Fibroblast of upper back skin (primary cell): ENCODE data around the gene PRSS38.

ENCODE experiments used
- DNase-seq: peaks from one replicate; pipeline ENCODE4 v3.0.0-alpha.2; 2013

The PRSS38 gene

DNA sequence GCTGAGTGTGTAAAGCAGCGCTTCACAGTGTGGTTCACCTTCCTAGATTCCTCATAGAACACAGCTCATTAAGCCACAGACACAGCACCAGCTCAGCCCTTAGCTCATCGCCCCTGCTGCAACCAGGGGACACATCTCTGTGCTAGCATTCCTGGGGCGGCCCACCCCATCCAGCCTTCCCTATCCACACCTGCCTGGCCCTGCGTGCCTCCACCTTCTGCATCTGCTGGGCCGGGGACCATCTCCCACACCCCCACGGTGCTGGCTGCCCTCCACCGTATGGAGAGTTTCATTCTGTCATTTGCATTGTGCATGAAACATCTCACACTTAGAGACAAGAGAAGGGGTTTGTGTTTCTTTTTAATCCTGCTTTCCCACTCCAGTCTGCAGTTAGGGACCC, 35.8 kb upstream of the PRSS38 start:
- DNase-seq = no peak

DNA sequence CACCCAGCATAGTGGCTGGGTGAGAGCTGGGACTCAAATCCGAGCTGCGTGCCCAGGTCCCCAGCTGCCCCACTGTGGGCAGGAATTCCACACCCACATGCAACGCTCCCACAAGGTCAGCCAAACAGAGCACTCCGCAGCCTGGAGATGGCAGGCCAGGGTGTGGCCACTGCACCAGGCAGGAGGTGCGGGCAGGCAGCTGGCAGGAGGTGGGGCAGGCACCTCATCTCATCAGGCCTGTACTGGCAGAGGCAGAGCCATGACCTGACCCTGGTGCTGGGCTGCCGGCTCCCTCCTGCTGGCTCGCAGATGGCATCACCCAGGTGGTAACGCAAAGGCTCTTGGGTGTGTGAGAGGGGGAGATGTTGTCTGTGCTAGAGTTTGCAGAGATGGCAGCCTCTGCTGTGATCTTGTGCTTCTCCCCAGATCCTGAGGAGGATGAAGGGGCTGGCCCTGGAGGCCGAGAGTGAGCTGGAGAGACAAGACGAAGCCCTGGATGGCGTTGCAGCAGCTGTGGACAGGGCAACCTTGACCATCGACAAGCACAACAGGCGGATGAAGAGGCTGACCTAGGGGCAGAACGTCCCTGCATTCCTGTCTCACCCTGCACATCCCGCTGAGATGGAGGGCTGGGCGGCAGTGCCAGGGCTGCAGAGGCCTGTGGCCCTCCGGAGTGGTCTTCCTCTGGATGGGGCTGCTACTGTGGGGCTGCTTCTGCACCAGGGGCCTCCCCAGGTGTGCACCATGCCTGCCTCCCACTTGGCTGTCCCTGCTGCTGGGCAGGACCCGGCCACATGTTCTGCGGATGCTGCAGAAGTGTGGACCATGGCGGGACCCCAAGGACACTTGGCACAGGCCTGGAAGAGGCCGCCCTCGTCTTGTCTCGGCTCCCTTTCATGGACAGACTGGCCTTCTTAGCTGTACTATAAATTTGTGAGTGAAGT, 35.1 kb upstream of the PRSS38 start:
- no peak for DNase-seq

DNA sequence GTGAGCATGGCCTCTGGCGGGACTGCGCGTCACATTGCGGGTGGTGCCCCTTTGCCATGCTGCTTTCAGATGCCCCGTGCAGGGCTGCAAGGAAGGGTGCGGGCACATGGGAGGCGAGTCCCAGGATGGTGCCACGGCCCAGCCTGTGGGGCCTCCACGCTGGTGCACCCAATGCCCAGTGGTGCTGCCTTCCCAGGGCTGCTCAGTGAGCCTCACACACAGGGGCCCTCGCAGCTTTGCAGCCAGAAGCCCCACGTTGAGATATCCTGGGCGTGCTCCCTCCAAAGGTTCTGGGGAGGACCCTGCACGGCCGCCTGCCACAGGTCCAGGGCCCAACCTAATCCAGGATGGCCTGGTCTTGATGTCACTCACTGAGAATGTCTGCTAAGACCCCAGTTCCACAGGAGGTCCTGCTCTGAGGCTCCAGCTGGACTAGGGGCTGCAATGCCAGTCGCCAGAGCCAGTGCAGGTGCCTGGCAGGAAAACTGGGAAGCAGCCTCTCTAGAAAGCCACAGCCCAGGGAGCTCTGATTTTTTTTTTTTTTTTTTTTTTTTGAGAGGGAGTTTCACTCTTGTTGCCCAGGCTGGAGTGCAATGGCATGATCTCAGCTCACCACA, 34.1 kb upstream of the PRSS38 start:
- no peak for DNase-seq

DNA sequence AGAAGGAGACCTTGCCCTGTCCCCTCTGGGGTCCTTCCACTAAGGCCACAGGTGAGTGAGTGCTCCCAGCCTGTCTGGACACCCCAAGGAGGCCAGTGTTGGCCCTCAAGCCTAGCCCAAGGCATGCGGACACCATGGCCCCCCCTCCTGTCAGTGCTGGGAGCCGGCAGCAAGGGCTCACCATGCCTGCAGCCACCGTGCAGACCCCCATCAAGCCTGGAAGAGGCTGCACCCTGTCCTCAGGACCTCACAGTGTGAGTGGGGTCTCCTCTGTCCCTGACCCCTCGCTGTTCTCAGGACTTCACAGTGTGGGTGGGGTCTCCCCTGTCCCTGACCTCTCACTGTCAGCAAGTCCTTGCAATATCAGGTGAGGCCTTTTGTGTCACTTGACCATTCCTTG, 33.2 kb upstream of the PRSS38 start:
- DNase-seq = no peak

DNA sequence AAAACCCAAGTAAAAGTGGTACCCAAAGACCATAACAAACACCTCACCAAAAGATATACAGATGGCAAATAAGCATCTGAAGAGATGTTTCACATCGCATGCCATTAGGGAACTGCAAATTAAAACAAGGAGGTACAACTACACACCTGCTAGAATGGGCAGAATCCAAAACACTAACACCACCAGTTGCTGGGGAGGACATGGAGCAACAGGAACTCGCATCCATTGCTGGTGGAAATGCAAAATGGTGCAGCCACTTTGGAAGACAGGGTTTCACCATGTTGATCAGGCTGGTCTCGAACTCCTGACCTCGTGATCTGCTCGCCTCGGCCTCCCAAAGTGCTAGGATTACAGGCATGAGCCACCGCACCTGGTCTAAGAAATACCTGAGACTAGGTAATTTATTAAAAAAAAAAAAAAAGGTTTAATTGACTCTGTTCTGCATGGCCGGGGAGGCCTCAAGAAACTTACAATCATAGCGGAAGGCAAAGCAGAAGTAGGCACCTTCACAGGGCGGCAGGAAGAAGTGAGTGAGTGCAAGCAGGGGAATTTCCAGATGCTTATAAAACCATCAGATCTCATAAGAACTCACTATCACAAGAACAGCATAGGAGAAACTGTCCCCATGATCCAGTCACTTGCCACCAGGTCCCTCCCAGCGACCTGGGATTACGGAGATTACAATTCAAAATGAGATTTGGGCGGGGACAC, 30.2 kb upstream of the PRSS38 start:
- DNase-seq = no peak

DNA sequence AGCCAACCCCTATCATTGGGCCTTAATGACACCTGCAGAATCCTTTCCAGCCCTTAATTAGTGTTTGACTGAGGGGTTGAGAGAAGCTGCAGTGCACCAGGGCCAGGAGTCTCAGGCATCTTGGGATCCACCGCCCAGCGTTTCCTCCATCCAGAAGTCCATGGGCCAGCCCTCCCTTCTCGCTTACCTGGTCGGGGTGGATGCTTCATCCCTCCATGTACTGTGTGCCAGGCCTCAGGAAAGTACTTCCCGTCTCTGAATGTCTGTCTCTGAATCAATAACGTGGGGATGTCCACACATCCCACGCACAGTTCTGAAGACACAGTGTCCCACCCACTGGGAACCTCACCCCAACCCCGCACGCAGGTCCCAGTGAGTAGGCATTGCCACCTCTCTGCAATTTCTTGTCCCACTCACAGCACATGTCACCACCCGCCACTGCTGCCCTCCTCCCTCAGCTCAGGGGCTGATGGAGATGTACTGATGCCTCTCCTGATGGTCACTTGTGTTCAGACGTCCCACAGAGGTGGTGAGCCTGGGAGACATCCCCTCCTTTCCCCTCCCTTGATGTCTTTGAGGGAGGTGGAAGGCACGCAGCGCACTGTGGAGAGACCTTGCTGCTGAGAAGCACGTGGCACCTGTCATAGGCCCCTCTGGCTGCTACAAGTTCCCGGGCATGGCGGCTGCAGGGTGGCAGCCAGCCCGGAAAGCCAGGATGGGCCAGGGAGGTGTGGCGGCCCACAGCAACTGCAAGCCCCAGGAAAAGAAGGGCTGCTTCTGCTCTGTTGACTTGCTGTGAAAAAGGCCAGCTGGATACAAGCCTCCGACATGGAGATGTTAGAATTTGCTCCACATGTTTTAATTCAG, 29.4 kb upstream of the PRSS38 start:
- no peak for DNase-seq

DNA sequence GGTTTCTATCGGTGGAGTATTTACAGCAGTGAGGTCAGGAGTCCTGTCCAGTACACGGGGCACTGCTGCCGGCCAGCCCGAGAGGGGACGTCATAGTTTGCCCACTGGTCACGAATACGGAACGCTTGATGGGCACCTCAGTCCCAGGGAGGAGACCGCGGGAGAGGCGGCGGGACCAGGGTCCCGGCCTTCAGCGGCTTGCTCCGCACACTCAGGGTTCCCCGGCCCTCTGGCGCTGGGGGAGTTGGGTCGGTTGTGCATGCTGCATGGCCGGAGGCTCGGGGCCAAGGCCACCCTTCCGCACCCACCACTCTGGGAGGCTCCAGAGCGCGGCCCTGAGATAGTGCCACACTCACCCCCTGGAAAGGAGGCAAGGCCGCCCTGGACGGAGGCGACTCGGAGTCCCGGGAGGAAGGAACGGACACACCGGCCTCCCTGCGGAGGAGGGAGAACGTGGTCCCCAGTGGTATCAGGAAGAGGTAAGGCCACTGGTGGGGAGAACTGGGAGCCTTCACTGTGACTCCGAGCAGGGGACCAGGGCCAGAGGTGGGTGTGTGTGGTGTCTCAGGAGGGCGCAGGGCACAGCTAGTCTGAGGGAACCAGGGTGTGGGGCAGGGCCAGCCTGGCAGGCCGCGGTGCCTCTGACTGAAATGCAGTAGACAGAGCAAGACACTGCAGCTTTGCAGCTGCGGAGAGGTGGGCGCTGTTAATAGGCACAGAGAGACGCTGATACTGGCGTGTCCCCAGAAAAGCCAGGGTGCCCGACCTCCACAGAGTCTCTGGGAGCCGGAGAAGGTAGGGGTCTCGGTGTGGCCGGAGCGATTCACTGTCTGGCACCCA, 28.6 kb upstream of the PRSS38 start:
- DNase-seq = no peak

DNA sequence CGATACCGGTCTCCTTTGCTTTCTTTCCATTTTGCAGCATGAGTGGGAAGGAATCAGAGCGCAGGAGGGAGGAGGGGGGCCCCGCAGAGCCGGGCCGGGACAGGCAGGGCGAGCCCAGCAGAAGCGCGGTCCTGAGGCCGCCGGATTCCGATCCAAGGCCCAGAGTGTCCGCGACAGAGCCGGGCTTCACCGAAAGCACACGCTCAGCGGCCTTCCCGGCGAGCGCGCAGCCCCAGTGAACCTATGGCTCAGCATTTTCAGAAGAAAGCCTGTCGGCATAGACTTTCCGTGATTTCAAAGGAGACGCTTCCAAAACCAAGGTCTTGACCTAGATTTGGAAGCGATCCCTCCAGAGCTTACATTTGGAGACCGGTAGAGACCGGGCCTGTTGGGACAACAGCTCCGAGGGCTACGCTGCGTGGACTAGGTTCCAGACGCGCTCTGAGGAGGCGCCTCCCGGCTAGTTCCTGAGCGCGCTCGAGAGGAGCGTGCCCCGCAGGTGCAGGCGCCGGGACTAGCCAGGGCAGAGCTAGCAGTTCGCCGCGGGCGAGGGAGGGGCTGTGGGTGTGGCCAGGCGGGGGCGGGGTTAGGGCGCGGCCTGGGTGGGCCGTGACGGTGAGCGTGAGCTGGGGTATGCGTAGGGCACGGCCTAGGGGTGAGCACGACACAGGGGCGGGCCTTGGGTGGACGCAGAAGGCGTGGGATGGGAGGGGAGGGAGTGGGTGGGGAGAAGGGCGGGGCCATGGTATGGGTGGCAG, 27.8 kb upstream of the PRSS38 start:
- DNase-seq = peak; percentile 95

DNA sequence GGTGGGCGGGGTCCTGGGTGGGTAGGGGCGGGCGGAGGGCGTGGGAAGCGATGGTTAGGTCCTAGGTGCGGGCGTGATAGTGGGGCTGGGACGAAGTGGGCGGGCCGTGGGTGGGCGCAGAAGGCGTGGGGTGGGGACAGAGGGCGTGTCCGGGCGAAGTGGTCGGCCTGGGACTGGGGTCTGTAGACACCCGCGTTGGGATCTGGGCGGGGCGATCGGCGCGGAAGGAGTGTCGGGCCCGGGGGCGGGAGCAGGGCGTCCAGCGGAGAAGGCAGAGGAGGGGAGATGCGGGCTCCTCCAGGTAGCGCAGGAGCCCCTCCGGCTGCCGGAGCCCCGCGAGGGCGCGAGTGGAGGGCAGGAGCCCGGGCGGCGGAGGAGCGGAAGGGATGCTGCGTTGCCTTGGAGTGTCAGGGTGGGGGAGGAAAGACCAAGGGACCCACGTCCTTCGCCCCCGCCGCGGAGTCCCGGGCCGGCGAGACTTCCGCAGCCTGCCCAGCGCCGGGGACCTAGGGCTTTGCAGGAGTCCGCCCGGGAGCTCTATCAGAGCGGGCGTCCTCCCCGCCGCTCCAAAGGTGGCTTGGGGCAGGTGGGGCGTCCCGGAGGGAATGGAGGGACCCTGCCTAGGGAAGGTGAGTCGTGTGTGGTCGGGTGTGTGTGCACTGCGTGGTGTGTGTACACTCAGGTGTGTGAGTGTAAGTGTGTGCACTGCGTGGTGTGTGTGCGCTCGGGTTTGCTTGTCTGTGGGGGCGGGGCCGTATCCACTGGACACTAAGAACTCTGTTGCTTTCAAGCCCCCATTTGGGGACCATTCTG, 27.0 kb upstream of the PRSS38 start:
- no peak for DNase-seq

DNA sequence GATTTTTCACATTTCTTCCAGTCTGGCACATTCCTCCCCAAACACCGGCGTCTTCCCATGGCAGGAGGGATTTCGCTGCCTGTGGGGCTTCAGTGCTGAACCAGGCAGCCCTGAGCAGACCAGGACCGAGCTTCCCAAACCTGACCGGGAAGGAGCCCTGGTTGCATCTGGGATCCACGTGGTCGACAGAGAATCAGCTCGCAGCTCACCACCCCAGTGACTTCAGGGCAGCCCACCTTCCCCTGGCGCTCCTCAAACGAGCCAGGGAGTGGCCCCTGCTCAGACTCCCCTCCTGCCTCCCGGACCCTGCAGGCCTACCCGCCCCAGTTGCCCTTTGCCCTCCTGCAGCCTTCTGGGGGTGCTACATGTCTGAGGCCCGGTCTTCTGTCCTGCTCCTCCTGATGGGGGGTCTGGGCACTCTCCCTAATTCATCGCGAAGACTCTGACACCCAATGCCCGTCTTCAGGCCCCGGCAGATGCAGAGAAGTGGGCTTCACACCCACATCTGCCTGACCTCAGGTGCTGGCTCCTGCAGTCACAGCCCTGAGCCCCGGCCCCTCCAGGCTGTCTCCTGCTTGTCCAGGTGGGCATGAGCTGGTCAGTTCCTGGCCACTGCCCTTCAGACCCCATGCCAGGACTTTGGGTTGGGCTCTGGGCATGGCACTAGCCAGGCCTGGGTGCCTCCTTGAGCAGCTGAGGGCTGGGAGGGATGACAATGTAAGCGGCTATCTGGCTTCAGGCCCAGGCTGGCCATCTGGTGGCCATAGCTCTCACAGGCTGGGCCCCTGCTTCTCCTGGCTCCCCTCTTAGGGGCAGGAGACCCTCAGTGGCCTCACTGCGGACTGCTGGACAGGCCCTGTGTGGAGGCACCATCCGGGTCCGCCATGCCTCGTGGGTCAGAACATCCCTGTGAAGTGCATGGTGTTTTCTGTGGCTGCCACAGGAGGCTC, 26.1 kb upstream of the PRSS38 start:
- DNase-seq = peak; percentile 41

DNA sequence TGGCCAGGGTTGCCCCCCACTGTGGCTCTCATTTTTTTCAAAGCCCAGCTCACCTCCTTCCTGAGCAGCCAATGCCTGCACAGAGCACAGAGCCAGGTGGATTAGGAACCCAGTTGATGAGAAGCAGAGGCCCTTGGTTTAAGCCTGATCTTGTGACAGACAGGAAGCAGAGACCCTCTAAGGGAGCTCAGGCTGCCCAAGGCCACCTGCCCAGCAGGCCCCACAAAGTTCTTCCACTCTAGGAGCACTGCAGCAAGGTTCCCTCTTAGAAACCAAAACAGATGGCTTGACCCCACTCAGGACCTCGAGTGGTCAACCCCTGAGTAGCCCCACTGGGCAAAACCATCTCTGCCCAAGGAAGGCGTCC, 25.5 kb upstream of the PRSS38 start:
- DNase-seq = no peak

DNA sequence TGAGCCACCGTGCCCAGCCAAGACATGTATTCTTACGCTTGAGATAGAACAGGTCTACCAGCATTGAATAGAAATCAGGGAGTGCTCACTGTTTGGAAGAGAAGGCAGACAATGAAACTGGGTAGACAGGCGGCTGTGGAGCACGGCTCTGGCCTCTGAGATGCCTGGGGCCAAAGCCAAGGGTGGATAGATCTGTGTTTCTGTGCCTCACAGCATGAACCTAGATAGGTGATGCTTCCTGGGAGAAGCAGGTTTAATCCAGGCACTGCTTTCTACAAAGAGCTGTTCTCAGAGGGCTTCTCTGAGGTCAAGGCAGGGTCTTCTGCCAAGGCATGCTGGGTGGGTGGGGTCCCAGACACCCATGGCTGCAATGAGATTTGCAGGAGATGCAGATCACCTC, 24.6 kb upstream of the PRSS38 start:
- no peak for DNase-seq

DNA sequence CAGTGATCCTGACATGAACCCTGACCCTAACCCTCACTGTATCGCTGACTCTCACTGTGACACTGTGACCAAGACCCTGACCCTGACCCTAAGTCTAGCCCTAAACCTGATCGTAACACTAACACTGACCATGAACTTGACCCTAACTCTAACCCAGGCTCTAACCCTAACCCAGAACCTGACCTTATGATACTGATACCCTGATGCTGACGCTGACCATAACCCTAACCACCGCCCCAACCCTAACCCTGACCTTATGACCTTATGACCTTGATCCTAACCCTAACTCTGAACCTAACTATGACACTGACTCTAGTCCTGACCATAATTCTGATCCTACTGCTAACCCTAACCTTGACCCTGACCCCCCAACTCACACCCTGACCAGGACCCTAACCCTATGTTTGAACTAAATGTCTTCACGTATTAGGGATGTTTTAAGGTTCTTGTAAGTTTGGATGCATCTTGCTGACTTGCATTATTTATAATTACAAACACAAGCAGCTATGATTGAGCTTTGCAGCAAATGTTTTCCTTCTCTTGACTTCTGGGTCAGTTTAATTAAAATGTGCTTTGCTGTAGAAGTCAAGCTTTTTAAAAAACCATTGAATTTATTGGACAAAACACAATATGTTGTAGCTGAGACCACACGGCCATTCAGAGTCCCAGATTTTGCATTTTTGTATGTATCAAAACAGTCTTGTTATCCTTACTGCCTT, 23.9 kb upstream of the PRSS38 start:
- DNase-seq = no peak

DNA sequence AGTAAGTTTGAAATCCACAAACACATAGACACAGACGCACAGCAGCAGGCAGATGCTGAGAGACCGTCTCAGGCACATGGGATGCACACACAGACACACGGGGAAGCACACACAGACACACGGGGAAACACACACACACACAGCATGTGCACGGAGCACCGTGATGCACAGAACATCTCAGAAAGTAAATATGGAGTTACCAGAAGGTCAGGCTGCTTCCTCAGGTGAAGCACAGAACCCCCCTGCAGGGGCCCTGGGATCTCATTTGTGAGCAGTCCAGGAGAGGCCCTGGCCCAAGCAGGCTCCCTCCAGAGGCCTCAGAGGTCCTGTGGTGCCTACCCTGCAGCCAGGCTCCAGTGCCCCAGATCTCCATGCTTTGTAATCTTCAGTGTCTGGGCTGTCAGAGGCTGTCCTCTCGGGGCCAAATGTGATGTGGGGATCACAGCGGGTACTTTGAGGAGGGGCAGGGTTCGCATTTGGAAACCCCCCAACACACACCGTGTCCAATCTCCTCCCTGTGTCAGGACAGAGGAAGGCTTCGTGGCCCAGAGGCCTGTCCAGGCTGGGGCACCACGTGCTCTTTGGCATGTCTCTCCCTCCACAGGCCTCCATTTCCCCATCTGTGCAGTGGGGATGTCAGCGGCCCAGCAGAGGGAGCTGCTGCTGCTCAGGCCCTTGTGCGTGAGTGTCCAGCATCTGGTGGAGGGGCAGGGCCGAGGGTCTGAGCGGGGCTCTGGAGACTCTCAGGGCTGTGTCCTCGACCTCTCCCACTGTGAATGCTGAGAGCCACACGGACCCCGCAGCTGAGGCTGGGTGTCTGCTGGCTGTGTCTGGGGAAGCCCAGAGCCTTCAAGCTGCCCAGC, 23.0 kb upstream of the PRSS38 start:
- no peak for DNase-seq

DNA sequence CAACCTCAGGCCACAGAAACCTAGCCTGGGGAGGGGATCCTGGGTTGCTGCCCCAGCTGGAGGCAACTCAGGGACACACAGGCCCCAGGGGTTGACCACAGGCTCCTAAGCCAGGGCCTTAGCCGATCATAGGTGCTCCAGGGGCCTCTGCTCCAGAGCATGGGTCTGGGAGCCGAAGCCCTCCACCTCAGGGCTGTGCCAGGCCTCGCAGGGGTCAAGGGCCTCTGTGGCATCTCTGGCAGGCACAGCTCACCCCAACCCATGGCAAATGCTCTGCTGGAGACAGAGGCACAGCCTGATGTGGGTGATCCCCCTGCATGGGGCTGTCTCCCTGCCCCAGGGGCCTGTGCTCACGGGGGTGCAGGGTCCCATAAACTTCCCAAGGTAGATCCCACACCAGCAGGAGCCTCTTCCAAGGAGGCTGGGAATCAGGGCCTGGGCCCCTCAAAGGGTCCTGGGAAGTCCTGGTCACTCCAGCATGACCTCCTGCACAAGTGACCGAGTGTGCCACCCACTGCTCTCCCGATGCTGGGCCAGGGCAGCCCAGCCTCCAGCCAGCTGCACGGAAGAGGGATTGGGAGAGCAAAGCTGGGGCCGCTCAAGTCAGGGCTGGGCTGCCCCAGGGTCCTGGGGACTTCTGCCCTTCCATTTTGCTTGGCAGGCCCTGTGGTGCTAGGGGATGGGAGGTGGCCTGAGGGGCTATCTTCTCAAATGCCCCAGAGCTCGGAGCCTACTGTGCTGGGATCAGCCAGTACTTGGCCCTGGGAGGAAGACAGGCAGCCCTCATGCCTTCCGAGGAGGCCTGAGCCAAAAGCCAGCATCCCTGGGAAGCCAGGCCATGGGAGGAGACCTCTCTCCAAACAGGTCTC, 22.2 kb upstream of the PRSS38 start:
- DNase-seq = no peak
